Activated CD8-positive, alpha-beta memory T cell treated with anti-CD3 and anti-CD28 coated beads for 48 hours (primary cell): Measurements from ENCODE around the gene TNFRSF14.
"Not testable (repeated sequence)": the region's sequence is repeated elsewhere in the genome, so short reads cannot be mapped to it uniquely, and the experiment has no call there.

Experiments
- DNase-seq, 3 experiments: peaks; one replicate each; pipeline ENCODE4 v3.0.0-alpha.2; 2020; ENCODE audit warnings: low read depth in 2 of 3, low spot score in 2 of 3

The TNFRSF14 gene

GRCh38 chr1:2553076-2553475 lies 3.1 kb upstream of the TNFRSF14 start:
- not testable (repeated sequence) for DNase-seq

- no peak for DNase-seq
These were observed 2.1 kb upstream of the TNFRSF14 start for GRCh38 chr1:2553871-2554620.

- peak in 2 of 3 experiments; percentile 22 to 41 for DNase-seq
These were observed 1.4 kb upstream of the TNFRSF14 start for GRCh38 chr1:2554621-2555387.

- peak; percentile 57 to 76 (median 72) for DNase-seq
These were observed 416 bp upstream of the TNFRSF14 start for GRCh38 chr1:2555634-2556276.

GRCh38 chr1:2556678-2557481 lies 709 bp downstream of the TNFRSF14 start:
- peak in 1 of 3 experiments; percentile 39 for DNase-seq

GRCh38 chr1:2557482-2558400 lies 1.6 kb downstream of the TNFRSF14 start:
- DNase-seq: no peak

GRCh38 chr1:2558420-2558819 lies 2.2 kb downstream of the TNFRSF14 start:
- DNase-seq: no peak

GRCh38 chr1:2558861-2559260 lies 2.7 kb downstream of the TNFRSF14 start:
- DNase-seq: no peak

GRCh38 chr1:2559509-2560298 lies 3.5 kb downstream of the TNFRSF14 start:
- no peak for DNase-seq

GRCh38 chr1:2560299-2561073 lies 4.3 kb downstream of the TNFRSF14 start:
- no peak for DNase-seq

- no peak for DNase-seq
These were observed 5.3 kb downstream of the TNFRSF14 start for GRCh38 chr1:2561446-2561845.

GRCh38 chr1:2561898-2562895 lies 6.0 kb downstream of the TNFRSF14 start:
- no peak for DNase-seq

- DNase-seq: no peak
These were observed 7.0 kb downstream of the TNFRSF14 start for GRCh38 chr1:2563205-2563604.

- no peak for DNase-seq
These were observed 8.0 kb downstream of the TNFRSF14 start for GRCh38 chr1:2564006-2564814.

- no peak for DNase-seq
These were observed 8.7 kb downstream of the TNFRSF14 start for GRCh38 chr1:2564815-2565374.
